Calu3 (cell line): ENCODE measurements around the gene GOLGB1. TPM values are rescaled to one million over a fixed set of nuclear protein-coding genes. Genes with fewer than 3 reads are reported as not detected.

Source experiments
- BruUV-seq: library from RNA; stranded (reverse); fragments of 400-500 nt; replicated peaks from 2 replicates; lab custom pipeline; 2021; lab: Mats Ljungman, UMichigan
- CTCF ChIA-PET: fragments of 300-600 bp; sonication (Branson Sonifier 250); formaldehyde crosslinking; loops from one replicate; lab custom pipeline; 2022; ENCODE audit warnings: antibody characterized with exemption; lab: Charles Lee
- DNase-seq: peaks from one replicate; pipeline ENCODE4 v3.0.0; 2022
- H3K27ac Mint-ChIP-seq: one replicate; pipeline ENCODE4 v1.8.0; 2022; ENCODE audit warnings: mixed read lengths; ENCODE audit not compliant: unreplicated experiment
- H3K27me3 Mint-ChIP-seq: one replicate; pipeline ENCODE4 v1.8.0; 2022; ENCODE audit warnings: mixed read lengths; ENCODE audit not compliant: unreplicated experiment
- H3K36me3 Mint-ChIP-seq: one replicate; pipeline ENCODE4 v1.8.0; 2022; ENCODE audit warnings: mild to moderate bottlenecking, moderate library complexity, mixed read lengths; ENCODE audit not compliant: insufficient read depth, unreplicated experiment
- H3K4me1 Mint-ChIP-seq: one replicate; pipeline ENCODE4 v1.8.0; 2022; ENCODE audit warnings: mild to moderate bottlenecking, low read depth, mixed read lengths; ENCODE audit not compliant: unreplicated experiment
- H3K4me3 Mint-ChIP-seq: one replicate; pipeline ENCODE4 v1.8.0; 2022; ENCODE audit warnings: mild to moderate bottlenecking, low read depth, moderate library complexity, mixed read lengths; ENCODE audit not compliant: unreplicated experiment
- H3K9me3 Mint-ChIP-seq: one replicate; pipeline ENCODE4 v1.8.0; 2022; ENCODE audit warnings: low read depth, mixed read lengths; ENCODE audit not compliant: unreplicated experiment
- intact Hi-C: fragments of 100-400 bp; cut with micrococcal nuclease; formaldehyde crosslinking; loops from one replicate; pipeline ENCODE4 v1.10.0; 2022; ENCODE audit not compliant: unreplicated experiment
- total RNA-seq: library from RNA; stranded (reverse); gene quantifications from 2 replicates; pipeline ENCODE4 v1.2.3, GENCODE V29; 2022
- TF ChIP-seq, protein P1 (sequence below): fragments of 200-600 bp; IDR thresholded peaks from one replicate; pipeline ENCODE4 v1.8.0; 2022; ENCODE audit warnings: antibody characterized with exemption; ENCODE audit not compliant: unreplicated experiment

GOLGB1 gene
- total RNA-seq, 1 experiment from 2014 or later = 42.8 TPM

- CTCF ChIA-PET = no interaction called here
- no TSS peak for BruUV-seq
- intact Hi-C loops = no loop called here
- Mint-ChIP-seq H3K9me3 (no peaks in the 10 kb centered on the region), H3K4me3 (no peak overlapping the region), H3K36me3 (peaks cover 24% of the 10 kb centered on the region), H3K4me1 (no peaks in the 10 kb centered on the region), H3K27ac (no peak overlapping the region), H3K27me3 (no peaks in the 10 kb centered on the region)
- TF ChIP-seq, protein P1, sequence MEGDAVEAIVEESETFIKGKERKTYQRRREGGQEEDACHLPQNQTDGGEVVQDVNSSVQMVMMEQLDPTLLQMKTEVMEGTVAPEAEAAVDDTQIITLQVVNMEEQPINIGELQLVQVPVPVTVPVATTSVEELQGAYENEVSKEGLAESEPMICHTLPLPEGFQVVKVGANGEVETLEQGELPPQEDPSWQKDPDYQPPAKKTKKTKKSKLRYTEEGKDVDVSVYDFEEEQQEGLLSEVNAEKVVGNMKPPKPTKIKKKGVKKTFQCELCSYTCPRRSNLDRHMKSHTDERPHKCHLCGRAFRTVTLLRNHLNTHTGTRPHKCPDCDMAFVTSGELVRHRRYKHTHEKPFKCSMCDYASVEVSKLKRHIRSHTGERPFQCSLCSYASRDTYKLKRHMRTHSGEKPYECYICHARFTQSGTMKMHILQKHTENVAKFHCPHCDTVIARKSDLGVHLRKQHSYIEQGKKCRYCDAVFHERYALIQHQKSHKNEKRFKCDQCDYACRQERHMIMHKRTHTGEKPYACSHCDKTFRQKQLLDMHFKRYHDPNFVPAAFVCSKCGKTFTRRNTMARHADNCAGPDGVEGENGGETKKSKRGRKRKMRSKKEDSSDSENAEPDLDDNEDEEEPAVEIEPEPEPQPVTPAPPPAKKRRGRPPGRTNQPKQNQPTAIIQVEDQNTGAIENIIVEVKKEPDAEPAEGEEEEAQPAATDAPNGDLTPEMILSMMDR = no peak
- no peak for DNase-seq
Measured at GRCh38 chr3:121677141-121677540, 72.4 kb downstream of the GOLGB1 start.

DNA sequence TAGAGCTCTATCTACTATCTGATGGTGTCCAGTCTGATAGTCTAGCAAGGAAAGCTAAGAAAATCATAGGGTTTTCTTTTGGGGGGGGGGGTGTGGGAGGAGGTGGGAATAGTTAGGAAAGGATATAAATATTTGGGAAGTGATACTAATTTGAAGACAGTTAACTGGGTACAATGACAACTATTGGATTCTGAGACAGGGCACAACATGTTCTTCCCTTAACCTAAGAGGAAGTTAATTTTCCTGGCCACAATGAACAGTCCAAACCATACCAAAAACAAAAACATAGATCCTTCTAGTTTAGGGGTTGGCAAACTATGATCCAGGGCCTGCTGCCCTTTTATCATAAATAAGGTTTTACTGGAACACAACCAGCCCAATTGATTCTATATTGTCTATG, 78.9 kb downstream of the GOLGB1 start:
- Mint-ChIP-seq H3K27ac (no peak overlapping the region), H3K9me3 (no peaks in the 10 kb centered on the region), H3K36me3 (peaks cover 20% of the 10 kb centered on the region), H3K4me1 (no peaks in the 10 kb centered on the region), H3K4me3 (no peak overlapping the region), H3K27me3 (no peaks in the 10 kb centered on the region)
- CTCF ChIA-PET = interaction anchor here (0.6 kb wide), 1 partner anchor 58 kb away, joined by 5 read pairs; no protein-coding TSS in a partner anchor
- BruUV-seq = no TSS peak
- no peak for DNase-seq
- intact Hi-C loops = no loop called here
- TF ChIP-seq, protein P1 = no peak

DNA sequence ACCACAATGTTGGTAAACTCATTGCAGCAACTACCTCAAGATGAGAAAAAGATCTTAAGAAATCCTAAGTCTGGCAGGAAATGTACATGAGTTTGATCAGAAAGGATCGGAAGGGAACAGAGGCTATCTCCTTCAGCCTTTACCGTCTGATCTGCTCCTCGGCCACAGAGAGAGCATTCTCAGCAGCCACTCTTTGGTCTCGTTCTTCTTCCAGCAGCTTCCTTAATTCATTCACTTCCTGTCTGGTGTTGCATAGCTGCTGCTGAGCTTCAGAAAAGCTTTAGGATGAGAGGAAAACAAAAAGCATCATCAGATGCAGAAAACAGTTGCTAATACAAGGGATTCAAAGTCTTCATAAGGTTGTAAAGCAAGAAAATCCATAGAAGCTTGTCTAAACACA, 82.2 kb downstream of the GOLGB1 start:
- Mint-ChIP-seq H3K36me3 (peaks cover 11% of the 10 kb centered on the region), H3K4me3 (no peak overlapping the region), H3K9me3 (no peaks in the 10 kb centered on the region), H3K27me3 (no peaks in the 10 kb centered on the region), H3K27ac (no peak overlapping the region), H3K4me1 (no peaks in the 10 kb centered on the region)
- no peak for DNase-seq
- intact Hi-C loops = no loop called here
- no TSS peak for BruUV-seq
- CTCF ChIA-PET = interaction anchor here (1.1 kb wide), 1 partner anchor 23 kb away, joined by 3 read pairs; no protein-coding TSS in a partner anchor
- TF ChIP-seq, protein P1 = no peak

DNA sequence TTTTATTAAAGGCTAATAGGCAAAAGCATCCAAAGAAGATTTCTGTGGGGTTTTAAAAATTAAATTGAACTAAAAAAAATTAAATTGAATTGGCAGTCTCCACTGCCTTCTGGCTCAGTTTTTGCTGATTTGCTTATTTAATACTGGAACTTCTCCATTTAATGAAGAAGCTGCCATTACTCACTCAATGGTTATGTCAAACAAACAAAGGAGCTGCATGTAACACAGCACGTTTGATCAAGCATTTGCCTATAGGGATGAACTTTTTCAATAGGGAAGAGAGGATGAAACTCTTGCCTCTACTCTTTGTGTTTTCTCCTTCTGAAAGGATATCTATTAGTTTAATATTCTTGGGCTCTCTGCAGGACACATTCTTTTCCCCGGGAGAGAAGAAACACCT, 84.1 kb downstream of the GOLGB1 start:
- BruUV-seq = no TSS peak
- intact Hi-C loops = no loop called here
- no peaks in the 10 kb centered on the region for H3K9me3 Mint-ChIP-seq
- no peak overlapping the region for H3K27ac Mint-ChIP-seq
- H3K36me3 Mint-ChIP-seq = peaks cover 10% of the 10 kb centered on the region
- TF ChIP-seq, protein P1 = no peak
- H3K4me3 Mint-ChIP-seq = no peak overlapping the region
- H3K4me1 Mint-ChIP-seq = no peaks in the 10 kb centered on the region
- no peaks in the 10 kb centered on the region for H3K27me3 Mint-ChIP-seq
- no peak for DNase-seq
- CTCF ChIA-PET = interaction anchor here (0.6 kb wide), 1 partner anchor 115 kb away, joined by 3 read pairs; no protein-coding TSS in a partner anchor
